ENCODE data around the gene PHF24. TPM values are rescaled to one million over a fixed set of nuclear protein-coding genes. Genes with fewer than 3 reads are reported as not detected.

Gene PHF24
- polyA plus RNA-seq, 1 of the 3 experiments (the other 2 are of a cell fraction): not detected

GRCh38 chr9:34994260-34994899 lies 36.3 kb downstream of the PHF24 start:
- Histone ChIP-seq H3K4me3 (ENCODE audit: low read depth in 2 of 2, low read length in 1 of 2) (no peak overlapping the region; a peak in 1 of 4 replicates), H3K9me2 (no peaks in the 10 kb centered on the region), H3K27ac (ENCODE audit: low read depth in 2 of 2, low read length in 1 of 2) (peak overlapping the region; percentile 75 to 88; a peak in 3 of 4 replicates), H3K4me1 (ENCODE audit: control insufficient read depth in 1 of 2, insufficient read depth in 2 of 2, low read depth in 1 of 2, low read length in 1 of 2) (peaks cover 28 to 48% of the 10 kb centered on the region in 2 experiments), H3F3A (replicated peaks; ENCODE audit: insufficient read depth) (peaks cover 24% of the 10 kb centered on the region), H2AFZ (ENCODE audit: low read depth) (no peak overlapping the region), H4K20me1 (ENCODE audit: insufficient read depth) (no peaks in the 10 kb centered on the region), H3K36me3 (replicated peaks in 1 of 2; ENCODE audit: control insufficient read depth in 1 of 2, insufficient read depth in 2 of 2, low read length in 1 of 2) (peaks cover 7 to 24% of the 10 kb centered on the region in 2 experiments), H3K9ac (no peak overlapping the region), H3K79me2 (ENCODE audit: insufficient read depth) (peaks cover 3% of the 10 kb centered on the region; the same call in 1 of the 2 replicates), H3K4me2 (peak overlapping the region; percentile 48; the same call in 1 of the 2 replicates), H3K9me3 (no peaks in the 10 kb centered on the region), H3K27me3 (ENCODE audit: insufficient read depth) (no peaks in the 10 kb centered on the region)
- WGBS (ENCODE audit: low lambda C conversion rate): 27% methylated on average over 4 of the region's 4 CpGs
- TF ChIP-seq GATA2 (CRISPR knock-in tag; IDR thresholded peaks at IDR 0.05) (peak; percentile 59; the same call in 1 of the 2 replicates), EZH2phosphoT487 (IDR thresholded peaks at IDR 0.05; ENCODE audit: borderline replicate concordance, low read depth) (no peak), CHD2 (IDR thresholded peaks at IDR 0.05; ENCODE audit: low read length, partially characterized antibody) (no peak), TAF1 (IDR thresholded peaks at IDR 0.05; ENCODE audit: borderline replicate concordance, low read depth, low read length) (no peak), CTCF (IDR thresholded peaks at IDR 0.05) (peak; percentile 74), MEF2A (IDR thresholded peaks at IDR 0.05; ENCODE audit: borderline replicate concordance, low read depth) (no peak), JUND (IDR thresholded peaks at IDR 0.05) (no peak), USF1 (IDR thresholded peaks at IDR 0.05; ENCODE audit: borderline replicate concordance, low read depth) (peak; percentile 38; the same call in 1 of the 2 replicates), RAD21 (IDR thresholded peaks at IDR 0.05; ENCODE audit: low read length) (peak; percentile 75), FOXM1 (IDR thresholded peaks at IDR 0.05; ENCODE audit: low read depth) (no peak), MXI1 (IDR thresholded peaks at IDR 0.05; ENCODE audit: low read depth, low read length) (peak; percentile 57; the same call in 1 of the 2 replicates), POLR2AphosphoS5 (IDR thresholded peaks at IDR 0.05; ENCODE audit: low read depth, low read length) (no peak), RXRA (IDR thresholded peaks at IDR 0.05; ENCODE audit: borderline replicate concordance, low read depth) (no peak), FOXJ3 (CRISPR knock-in tag; IDR thresholded peaks at IDR 0.05) (no peak), SMC3 (IDR thresholded peaks at IDR 0.05; ENCODE audit: low read depth, low read length) (peak; percentile 72)
- TF ChIP-seq, protein P1, sequence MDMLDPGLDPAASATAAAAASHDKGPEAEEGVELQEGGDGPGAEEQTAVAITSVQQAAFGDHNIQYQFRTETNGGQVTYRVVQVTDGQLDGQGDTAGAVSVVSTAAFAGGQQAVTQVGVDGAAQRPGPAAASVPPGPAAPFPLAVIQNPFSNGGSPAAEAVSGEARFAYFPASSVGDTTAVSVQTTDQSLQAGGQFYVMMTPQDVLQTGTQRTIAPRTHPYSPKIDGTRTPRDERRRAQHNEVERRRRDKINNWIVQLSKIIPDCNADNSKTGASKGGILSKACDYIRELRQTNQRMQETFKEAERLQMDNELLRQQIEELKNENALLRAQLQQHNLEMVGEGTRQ (IDR thresholded peaks at IDR 0.05; ENCODE audit: borderline replicate concordance, low read depth, low read length): peak; percentile 6; the same call in 1 of the 2 replicates
- TF ChIP-seq, protein P2, sequence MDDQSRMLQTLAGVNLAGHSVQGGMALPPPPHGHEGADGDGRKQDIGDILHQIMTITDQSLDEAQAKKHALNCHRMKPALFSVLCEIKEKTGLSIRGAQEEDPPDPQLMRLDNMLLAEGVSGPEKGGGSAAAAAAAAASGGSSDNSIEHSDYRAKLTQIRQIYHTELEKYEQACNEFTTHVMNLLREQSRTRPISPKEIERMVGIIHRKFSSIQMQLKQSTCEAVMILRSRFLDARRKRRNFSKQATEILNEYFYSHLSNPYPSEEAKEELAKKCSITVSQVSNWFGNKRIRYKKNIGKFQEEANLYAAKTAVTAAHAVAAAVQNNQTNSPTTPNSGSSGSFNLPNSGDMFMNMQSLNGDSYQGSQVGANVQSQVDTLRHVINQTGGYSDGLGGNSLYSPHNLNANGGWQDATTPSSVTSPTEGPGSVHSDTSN (IDR thresholded peaks at IDR 0.05): no peak
- ChIA-PET CTCF (interaction anchor here (0.6 to 8.5 kb wide), 50 partner anchors 8 to 581 kb away, joined by 3 to 174 read pairs (median 5); a partner anchor contains a TSS), POLR2A (interaction anchor here (0.6 to 2.0 kb wide), 5 partner anchors 40 to 951 kb away, joined by 3 to 19 read pairs (median 3); partner anchors contain the start of gene VCP)
- peak; percentile 80 for DNase-seq

All from SK-N-SH (cell line).